ENCODE results near the gene PHC3.
A peak's percentile ranks its signal among the peaks of the same experiment; 100 is the strongest.

Gene PHC3

GRCh38 chr3:170205302-170205701 lies 23.8 kb upstream of the PHC3 start:
- Histone ChIP-seq H3K14ac (ENCODE audit: low read length in 2 of 2) (no peak overlapping the region), H3K4me2 (ENCODE audit: low read length, poor library complexity, severe bottlenecking) (no peak overlapping the region), H3K4me3 (ENCODE audit: insufficient read depth in 1 of 2, low read depth in 1 of 2, low read length in 2 of 2) (peak overlapping the region in 1 of 2 experiments; percentile 28), H3K27ac (ENCODE audit: low read length, poor library complexity, severe bottlenecking) (no peak overlapping the region), H3K9me3 (ENCODE audit: control insufficient read depth, low read length) (no peaks in the 10 kb centered on the region), H3K23ac (ENCODE audit: low read length in 2 of 2) (no peak overlapping the region), H2AFZ (ENCODE audit: low read depth, low read length) (no peak overlapping the region), H4K8ac (ENCODE audit: low read length) (no peak overlapping the region), H3K36me3 (ENCODE audit: control insufficient read depth in 1 of 2, insufficient read depth in 2 of 2, low read depth in 1 of 2, low read length in 2 of 2) (no peaks in the 10 kb centered on the region), H3K79me1 (replicated peaks; ENCODE audit: low read length, poor library complexity, severe bottlenecking) (no peaks in the 10 kb centered on the region), H2BK12ac (ENCODE audit: low read length in 2 of 2) (no peak overlapping the region), H3K18ac (ENCODE audit: low read depth in 1 of 2, low read length in 2 of 2) (no peak overlapping the region), H3K27me3 (ENCODE audit: control insufficient read depth in 1 of 2, insufficient read depth in 1 of 2, low read length in 2 of 2) (no peaks in the 10 kb centered on the region), H3K9ac (ENCODE audit: low read length) (no peak overlapping the region), H2BK120ac (ENCODE audit: low read depth, low read length) (no peak overlapping the region), H2AK5ac (ENCODE audit: low read length, severe bottlenecking) (no peak overlapping the region), H3K4ac (ENCODE audit: low read depth in 1 of 2, low read length in 2 of 2) (no peak overlapping the region), H2BK15ac (ENCODE audit: low read depth, poor library complexity, severe bottlenecking) (no peak overlapping the region), H2BK5ac (ENCODE audit: low read depth, low read length, poor library complexity, severe bottlenecking) (no peak overlapping the region), H3K4me1 (ENCODE audit: control insufficient read depth, insufficient read depth, low read depth, low read length) (no peaks in the 10 kb centered on the region), H4K91ac (ENCODE audit: low read length) (no peak overlapping the region)
- WGBS = no CpG with 5 or more reads among the region's 2 CpGs
- peak; percentile 15 for DNase-seq

- no peaks in the 10 kb centered on the region for H3K4me1 ChIP-seq (ENCODE audit: control insufficient read depth, insufficient read depth, low read depth, low read length)
- no peak overlapping the region for H4K91ac ChIP-seq (ENCODE audit: low read length)
- no peak overlapping the region for H2BK5ac ChIP-seq (ENCODE audit: low read depth, low read length, poor library complexity, severe bottlenecking)
- H3K23ac ChIP-seq (ENCODE audit: low read length in 2 of 2) = no peak overlapping the region
- no peak overlapping the region for H3K4me2 ChIP-seq (ENCODE audit: low read length, poor library complexity, severe bottlenecking)
- H3K36me3 ChIP-seq (ENCODE audit: control insufficient read depth in 1 of 2, insufficient read depth in 2 of 2, low read depth in 1 of 2, low read length in 2 of 2) = no peaks in the 10 kb centered on the region
- H3K27ac ChIP-seq (ENCODE audit: low read length, poor library complexity, severe bottlenecking) = no peak overlapping the region
- no peak overlapping the region for H3K4me3 ChIP-seq (ENCODE audit: insufficient read depth in 1 of 2, low read depth in 1 of 2, low read length in 2 of 2)
- H2BK12ac ChIP-seq (ENCODE audit: low read length in 2 of 2) = no peak overlapping the region
- H3K9me3 ChIP-seq (ENCODE audit: control insufficient read depth, low read length) = no peaks in the 10 kb centered on the region
- H3K4ac ChIP-seq (ENCODE audit: low read depth in 1 of 2, low read length in 2 of 2) = no peak overlapping the region
- DNase-seq = no peak
- H2AK5ac ChIP-seq (ENCODE audit: low read length, severe bottlenecking) = no peak overlapping the region
- H3K79me1 ChIP-seq (replicated peaks; ENCODE audit: low read length, poor library complexity, severe bottlenecking) = no peaks in the 10 kb centered on the region
- 97% methylated on average over 10 of the region's 10 CpGs for WGBS
- H2BK120ac ChIP-seq (ENCODE audit: low read depth, low read length) = no peak overlapping the region
- no peaks in the 10 kb centered on the region for H3K27me3 ChIP-seq (ENCODE audit: control insufficient read depth in 1 of 2, insufficient read depth in 1 of 2, low read length in 2 of 2)
- no peak overlapping the region for H3K9ac ChIP-seq (ENCODE audit: low read length)
- no peak overlapping the region for H4K8ac ChIP-seq (ENCODE audit: low read length)
- no peak overlapping the region for H3K14ac ChIP-seq (ENCODE audit: low read length in 2 of 2)
- no peak overlapping the region for H2BK15ac ChIP-seq (ENCODE audit: low read depth, poor library complexity, severe bottlenecking)
- no peak overlapping the region for H3K18ac ChIP-seq (ENCODE audit: low read depth in 1 of 2, low read length in 2 of 2)
- H2AFZ ChIP-seq (ENCODE audit: low read depth, low read length) = no peak overlapping the region
Measured at GRCh38 chr3:170204509-170204908, 23.0 kb upstream of the PHC3 start.

- no peak overlapping the region for H3K23ac ChIP-seq (ENCODE audit: low read length in 2 of 2)
- WGBS = 71% methylated on average over 2 of the region's 3 CpGs
Measured at GRCh38 chr3:170204023-170204472, 22.5 kb upstream of the PHC3 start.

DNA sequence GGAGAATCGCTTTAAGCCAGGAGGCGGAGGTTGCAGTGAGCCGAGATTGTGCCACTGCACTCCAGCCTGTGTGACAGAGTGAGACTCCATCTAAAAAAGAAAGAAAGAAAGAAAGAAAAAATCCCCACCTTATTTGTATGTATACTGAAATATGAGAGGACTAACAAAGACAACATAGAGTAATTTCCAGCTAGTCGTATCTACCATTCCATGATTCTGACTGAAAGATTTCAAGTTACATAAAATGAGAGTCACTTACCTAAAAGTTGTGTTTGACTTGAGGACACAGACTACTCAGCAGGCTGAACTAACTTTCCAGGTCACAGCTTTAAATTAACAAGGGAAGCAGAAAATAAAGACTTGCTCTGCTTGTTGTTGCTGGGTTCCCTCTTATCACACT lies 21.9 kb upstream of the PHC3 start:
- no peak overlapping the region for H2BK5ac ChIP-seq (ENCODE audit: low read depth, low read length, poor library complexity, severe bottlenecking)
- no peak overlapping the region for H2BK15ac ChIP-seq (ENCODE audit: low read depth, poor library complexity, severe bottlenecking)
- H4K8ac ChIP-seq (ENCODE audit: low read length) = no peak overlapping the region
- no peaks in the 10 kb centered on the region for H3K36me3 ChIP-seq (ENCODE audit: control insufficient read depth in 1 of 2, insufficient read depth in 2 of 2, low read depth in 1 of 2, low read length in 2 of 2)
- H3K4me2 ChIP-seq (ENCODE audit: low read length, poor library complexity, severe bottlenecking) = no peak overlapping the region
- H3K9me3 ChIP-seq (ENCODE audit: control insufficient read depth, low read length) = no peaks in the 10 kb centered on the region
- H2BK120ac ChIP-seq (ENCODE audit: low read depth, low read length) = no peak overlapping the region
- H3K79me1 ChIP-seq (replicated peaks; ENCODE audit: low read length, poor library complexity, severe bottlenecking) = no peaks in the 10 kb centered on the region
- H2AK5ac ChIP-seq (ENCODE audit: low read length, severe bottlenecking) = no peak overlapping the region
- no peak overlapping the region for H3K4me3 ChIP-seq (ENCODE audit: insufficient read depth in 1 of 2, low read depth in 1 of 2, low read length in 2 of 2)
- H3K23ac ChIP-seq (ENCODE audit: low read length in 2 of 2) = no peak overlapping the region
- no peaks in the 10 kb centered on the region for H3K27me3 ChIP-seq (ENCODE audit: control insufficient read depth in 1 of 2, insufficient read depth in 1 of 2, low read length in 2 of 2)
- no peak overlapping the region for H2AFZ ChIP-seq (ENCODE audit: low read depth, low read length)
- H3K18ac ChIP-seq (ENCODE audit: low read depth in 1 of 2, low read length in 2 of 2) = no peak overlapping the region
- whole genome bisulfite sequencing = 100% methylated on average over 2 of the region's 4 CpGs
- H4K91ac ChIP-seq (ENCODE audit: low read length) = no peak overlapping the region
- no peak overlapping the region for H3K9ac ChIP-seq (ENCODE audit: low read length)
- H3K4ac ChIP-seq (ENCODE audit: low read depth in 1 of 2, low read length in 2 of 2) = no peak overlapping the region
- H3K27ac ChIP-seq (ENCODE audit: low read length, poor library complexity, severe bottlenecking) = no peak overlapping the region
- DNase-seq = no peak
- no peak overlapping the region for H2BK12ac ChIP-seq (ENCODE audit: low read length in 2 of 2)
- no peaks in the 10 kb centered on the region for H3K4me1 ChIP-seq (ENCODE audit: control insufficient read depth, insufficient read depth, low read depth, low read length)
- H3K14ac ChIP-seq (ENCODE audit: low read length in 2 of 2) = no peak overlapping the region

More at GRCh38 chr3:170204023-170204472, 22.5 kb upstream of the PHC3 start:
- Histone ChIP-seq H2AK5ac (ENCODE audit: low read length, severe bottlenecking) (no peak overlapping the region), H3K9me3 (ENCODE audit: control insufficient read depth, low read length) (no peaks in the 10 kb centered on the region), H3K27me3 (ENCODE audit: control insufficient read depth in 1 of 2, insufficient read depth in 1 of 2, low read length in 2 of 2) (no peaks in the 10 kb centered on the region), H2AFZ (ENCODE audit: low read depth, low read length) (no peak overlapping the region), H3K4me2 (ENCODE audit: low read length, poor library complexity, severe bottlenecking) (no peak overlapping the region), H3K9ac (ENCODE audit: low read length) (no peak overlapping the region), H2BK12ac (ENCODE audit: low read length in 2 of 2) (no peak overlapping the region), H2BK120ac (ENCODE audit: low read depth, low read length) (no peak overlapping the region), H4K8ac (ENCODE audit: low read length) (no peak overlapping the region), H2BK5ac (ENCODE audit: low read depth, low read length, poor library complexity, severe bottlenecking) (no peak overlapping the region), H3K14ac (ENCODE audit: low read length in 2 of 2) (no peak overlapping the region), H3K4me1 (ENCODE audit: control insufficient read depth, insufficient read depth, low read depth, low read length) (no peaks in the 10 kb centered on the region), H2BK15ac (ENCODE audit: low read depth, poor library complexity, severe bottlenecking) (no peak overlapping the region), H3K27ac (ENCODE audit: low read length, poor library complexity, severe bottlenecking) (no peak overlapping the region), H4K91ac (ENCODE audit: low read length) (no peak overlapping the region), H3K79me1 (replicated peaks; ENCODE audit: low read length, poor library complexity, severe bottlenecking) (no peaks in the 10 kb centered on the region), H3K4ac (ENCODE audit: low read depth in 1 of 2, low read length in 2 of 2) (no peak overlapping the region), H3K4me3 (ENCODE audit: insufficient read depth in 1 of 2, low read depth in 1 of 2, low read length in 2 of 2) (no peak overlapping the region), H3K18ac (ENCODE audit: low read depth in 1 of 2, low read length in 2 of 2) (no peak overlapping the region), H3K36me3 (ENCODE audit: control insufficient read depth in 1 of 2, insufficient read depth in 2 of 2, low read depth in 1 of 2, low read length in 2 of 2) (no peaks in the 10 kb centered on the region)
- no peak for DNase-seq
